Liver (tissue), 9 donors: ENCODE data around the gene UNC13C. TPM values are rescaled to one million over a fixed set of nuclear protein-coding genes. Genes with fewer than 3 reads are reported as not detected.
A peak's percentile ranks its signal among the peaks of the same experiment; 100 is the strongest.

Source experiments
- DNase-seq: peaks from one replicate; pipeline ENCODE4 v3.0.0-alpha.2; 2017; ENCODE audit warnings: low spot score
- H3K27ac ChIP-seq, 2 donors: one replicate each; pipeline ENCODE4 v1.7.0; 2013; ENCODE audit warnings: inconsistent platforms in 2 of 2, low read length in 2 of 2, control low read depth in 1 of 2, low read depth in 1 of 2, mild to moderate bottlenecking in 1 of 2
- H3K27me3 ChIP-seq, 4 donors: one replicate each; pipeline versions ENCODE4 v1.6.1 to v1.7.0; 2013; ENCODE audit warnings: low read length in 3 of 4, inconsistent platforms in 1 of 4, mild to moderate bottlenecking in 1 of 4, moderate library complexity in 1 of 4; ENCODE audit not compliant: control insufficient read depth in 4 of 4, insufficient read depth in 4 of 4
- H3K36me3 ChIP-seq, 4 donors: one replicate each; pipeline versions ENCODE4 v1.6.1 to v1.7.0; 2013; ENCODE audit warnings: low read length in 3 of 4, mild to moderate bottlenecking in 3 of 4, low read depth in 1 of 4, moderate library complexity in 1 of 4; ENCODE audit not compliant: control insufficient read depth in 4 of 4, insufficient read depth in 3 of 4
- H3K4me1 ChIP-seq, 4 donors: one replicate each; pipeline versions ENCODE4 v1.6.1 to v1.7.0; 2013; ENCODE audit warnings: low read length in 3 of 4, mild to moderate bottlenecking in 3 of 4, moderate library complexity in 1 of 4; ENCODE audit not compliant: control insufficient read depth in 4 of 4, insufficient read depth in 4 of 4
- H3K4me3 ChIP-seq, 3 donors: one replicate each; pipeline versions ENCODE4 v1.6.1 to v1.7.0; 2013; ENCODE audit warnings: low read length in 3 of 3, control low read depth in 1 of 3, low read depth in 1 of 3, mild to moderate bottlenecking in 1 of 3
- H3K9ac ChIP-seq, 2 donors: one replicate each; pipeline ENCODE4 v1.7.0; 2013; ENCODE audit warnings: low read length in 2 of 2, mild to moderate bottlenecking in 2 of 2, moderate library complexity in 2 of 2, control low read depth in 1 of 2, low read depth in 1 of 2
- H3K9me3 ChIP-seq, 4 donors: one replicate each; pipeline versions ENCODE4 v1.6.1 to v1.7.0; 2013; ENCODE audit warnings: low read length in 3 of 4; ENCODE audit not compliant: control insufficient read depth in 4 of 4
- EGR1 ChIP-seq, 2 donors: IDR thresholded peaks; 2 replicates each; pipeline ENCODE4 v1.6.1; 2016 to 2018; ENCODE audit warnings: antibody characterized with exemption in 2 of 2, low read depth in 2 of 2
- FOXA1 ChIP-seq: IDR thresholded peaks from 2 replicates; pipeline ENCODE4 v1.6.1; 2016; ENCODE audit warnings: antibody characterized with exemption
- FOXA2 ChIP-seq: IDR thresholded peaks from 2 replicates; pipeline ENCODE4 v1.6.1; 2016; ENCODE audit warnings: antibody characterized with exemption
- GABPA ChIP-seq, 2 donors: IDR thresholded peaks in 1 of 2; conservative IDR thresholded peaks in 1 of 2; 2 replicates each; pipeline ENCODE4 v1.6.1; 2016; ENCODE audit warnings: antibody characterized with exemption in 2 of 2, mild to moderate bottlenecking in 1 of 2, moderate library complexity in 1 of 2
- HNF4A ChIP-seq, 2 donors: conservative IDR thresholded peaks; 2 replicates each; pipeline ENCODE4 v1.6.1; 2016; ENCODE audit warnings: antibody characterized with exemption in 2 of 2, mild to moderate bottlenecking in 2 of 2
- HNF4G ChIP-seq: IDR thresholded peaks from 2 replicates; pipeline ENCODE4 v1.6.1; 2016; ENCODE audit warnings: antibody characterized with exemption
- JUND ChIP-seq, 2 donors: IDR thresholded peaks; 2 replicates each; pipeline ENCODE4 v1.6.1; 2016; ENCODE audit warnings: antibody characterized with exemption in 2 of 2
- NR2F2 ChIP-seq: IDR thresholded peaks from 2 replicates; pipeline ENCODE4 v1.6.1; 2016; ENCODE audit warnings: antibody characterized with exemption
- RAD21 ChIP-seq, 2 donors: IDR thresholded peaks; 2 replicates each; pipeline ENCODE4 v1.6.1; 2016; ENCODE audit warnings: antibody characterized with exemption in 2 of 2, mild to moderate bottlenecking in 2 of 2
- RXRA ChIP-seq, 2 donors: IDR thresholded peaks; 2 replicates each; pipeline ENCODE4 v1.6.1; 2017 to 2018; ENCODE audit warnings: antibody characterized with exemption in 2 of 2, mild to moderate bottlenecking in 1 of 2
- SP1 ChIP-seq: IDR thresholded peaks from 2 replicates; pipeline ENCODE4 v1.6.1; 2018; ENCODE audit warnings: antibody characterized with exemption, mild to moderate bottlenecking
- TAF1 ChIP-seq: conservative IDR thresholded peaks from 2 replicates; pipeline ENCODE4 v1.6.1; 2016; ENCODE audit warnings: antibody characterized with exemption, mild to moderate bottlenecking
- YY1 ChIP-seq: IDR thresholded peaks from 2 replicates; pipeline ENCODE4 v1.6.1; 2016; ENCODE audit warnings: antibody characterized with exemption, mild to moderate bottlenecking
- WGBS: extraction: QIAGEN DNeasy Blood & Tissue Kit; methylation state at CpG from one replicate; pipeline ENCODE4 v1.1.7; 2013; 5-methylcytosine and 5-hydroxymethylcytosine counted together
- polyA plus RNA-seq, 2 donors: library from polyadenylated mRNA; stranded (reverse) in 1 of 2; unstranded in 1 of 2; fragments of 200-250 nt in 1 of 2; fragments of >200 nt in 1 of 2; fragmentation: Nextera tagmentation in 1 of 2; extraction: Ambion mirVana in 1 of 2; gene quantifications; one replicate each; pipeline versions ENCODE4 v1.2.1 to v1.2.3, GENCODE V29; 2013 to 2015
- total RNA-seq, 2 donors: library from RNA; depleted of rRNA; stranded (reverse); fragments of >200 nt; gene quantifications; one replicate each; pipeline ENCODE4 v1.2.3, GENCODE V29; 2014
- TF ChIP-seq, protein P1 (sequence below): IDR thresholded peaks from 2 replicates; pipeline ENCODE4 v1.6.1; 2016; ENCODE audit warnings: antibody characterized with exemption
- TF ChIP-seq, protein P2 (sequence below): IDR thresholded peaks from 2 replicates; pipeline ENCODE4 v1.6.1; 2016; ENCODE audit warnings: antibody characterized with exemption
- TF ChIP-seq, protein P3 (sequence below): fragments of 150-350 bp; IDR thresholded peaks from 2 replicates; pipeline ENCODE4 v1.5.1; 2017; ENCODE audit warnings: improper control_type of control experiment, low read depth, low read length; ENCODE audit not compliant: missing input control
- TF ChIP-seq, protein P4 (sequence below): IDR thresholded peaks from 2 replicates; pipeline ENCODE4 v1.6.1; 2016; ENCODE audit warnings: antibody characterized with exemption, mild to moderate bottlenecking
- TF ChIP-seq, protein P5 (sequence below): IDR thresholded peaks from 2 replicates; pipeline ENCODE4 v1.6.1; 2016; ENCODE audit warnings: antibody characterized with exemption
- donor health status: healthy.
- donor health status: healthy.
- donor health status: healthy.
- donor health status: healthy.
- donor health status: healthy.

UNC13C gene
- total and polyA plus RNA-seq, 4 donors, result 0.19 TPM; not detected in 3

DNA sequence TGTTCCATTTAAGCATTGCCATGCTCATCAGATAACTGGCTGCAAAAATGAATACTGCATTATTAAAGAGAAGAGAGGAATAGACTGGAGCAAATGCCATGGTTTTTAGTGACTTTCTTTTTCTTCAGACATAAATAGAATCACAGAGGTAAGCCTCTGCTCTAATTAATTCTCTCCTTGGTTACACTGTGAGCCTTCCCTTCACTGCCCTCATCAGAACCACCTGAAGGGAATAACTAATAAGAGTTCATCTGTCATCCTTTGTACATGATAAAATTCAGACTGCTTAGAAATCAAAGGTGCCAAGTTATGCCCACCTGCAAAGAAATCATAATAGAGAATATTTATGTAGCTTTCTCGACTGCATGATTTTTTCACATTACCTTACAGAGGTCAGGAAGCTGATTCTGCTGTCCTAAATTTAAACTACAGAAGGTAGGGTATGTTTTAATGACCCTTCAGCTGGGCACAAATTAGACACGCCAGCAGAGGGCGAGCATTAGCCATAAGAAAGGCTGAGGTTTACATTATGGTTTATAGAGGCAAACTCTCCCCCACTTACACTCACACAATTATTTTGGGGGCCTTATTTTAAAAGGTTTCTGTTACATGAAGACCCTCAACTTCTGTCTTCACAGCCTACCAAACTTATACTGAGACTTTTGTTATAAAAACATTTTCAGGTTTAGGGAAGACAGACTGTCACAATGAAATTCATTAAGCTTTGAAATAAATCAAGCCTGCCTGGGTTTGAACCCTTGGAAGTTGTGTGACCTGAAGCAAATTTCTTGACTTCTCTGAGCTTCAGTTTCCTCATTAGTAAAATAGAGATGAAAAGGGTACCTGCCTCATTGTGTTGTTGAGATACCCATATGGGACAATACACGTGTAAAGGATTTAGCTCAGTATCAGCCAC, 15.3 kb upstream of the UNC13C start:
- H3K4me3 ChIP-seq, result no peak overlapping the region
- no peaks in the 10 kb centered on the region for H3K36me3 ChIP-seq
- no peaks in the 10 kb centered on the region for H3K4me1 ChIP-seq
- no peak overlapping the region for H3K9ac ChIP-seq
- WGBS, result 21% methylated on average over 4 of the region's 4 CpGs
- peaks cover 0 to 4% (median 0%) of the 10 kb centered on the region in 4 donors for H3K27me3 ChIP-seq
- H3K9me3 ChIP-seq, result no peaks in the 10 kb centered on the region
- no peak overlapping the region for H3K27ac ChIP-seq
- peak; percentile 40 for DNase-seq
- TF ChIP-seq HNF4G, result no peak
- TF ChIP-seq, protein P1, sequence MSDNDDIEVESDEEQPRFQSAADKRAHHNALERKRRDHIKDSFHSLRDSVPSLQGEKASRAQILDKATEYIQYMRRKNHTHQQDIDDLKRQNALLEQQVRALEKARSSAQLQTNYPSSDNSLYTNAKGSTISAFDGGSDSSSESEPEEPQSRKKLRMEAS, result no peak
- no peak for TF ChIP-seq EGR1 (IDR thresholded peaks at IDR 0.05; ENCODE audit: low read depth in 2 of 2)
- TF ChIP-seq RAD21 (IDR thresholded peaks at IDR 0.05), result peak; percentile 74 to 77
- TF ChIP-seq, protein P2, sequence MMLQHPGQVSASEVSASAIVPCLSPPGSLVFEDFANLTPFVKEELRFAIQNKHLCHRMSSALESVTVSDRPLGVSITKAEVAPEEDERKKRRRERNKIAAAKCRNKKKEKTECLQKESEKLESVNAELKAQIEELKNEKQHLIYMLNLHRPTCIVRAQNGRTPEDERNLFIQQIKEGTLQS, result no peak
- no peak for TF ChIP-seq HNF4A (conservative IDR thresholded peaks at IDR 0.05)
- TF ChIP-seq, protein P3, sequence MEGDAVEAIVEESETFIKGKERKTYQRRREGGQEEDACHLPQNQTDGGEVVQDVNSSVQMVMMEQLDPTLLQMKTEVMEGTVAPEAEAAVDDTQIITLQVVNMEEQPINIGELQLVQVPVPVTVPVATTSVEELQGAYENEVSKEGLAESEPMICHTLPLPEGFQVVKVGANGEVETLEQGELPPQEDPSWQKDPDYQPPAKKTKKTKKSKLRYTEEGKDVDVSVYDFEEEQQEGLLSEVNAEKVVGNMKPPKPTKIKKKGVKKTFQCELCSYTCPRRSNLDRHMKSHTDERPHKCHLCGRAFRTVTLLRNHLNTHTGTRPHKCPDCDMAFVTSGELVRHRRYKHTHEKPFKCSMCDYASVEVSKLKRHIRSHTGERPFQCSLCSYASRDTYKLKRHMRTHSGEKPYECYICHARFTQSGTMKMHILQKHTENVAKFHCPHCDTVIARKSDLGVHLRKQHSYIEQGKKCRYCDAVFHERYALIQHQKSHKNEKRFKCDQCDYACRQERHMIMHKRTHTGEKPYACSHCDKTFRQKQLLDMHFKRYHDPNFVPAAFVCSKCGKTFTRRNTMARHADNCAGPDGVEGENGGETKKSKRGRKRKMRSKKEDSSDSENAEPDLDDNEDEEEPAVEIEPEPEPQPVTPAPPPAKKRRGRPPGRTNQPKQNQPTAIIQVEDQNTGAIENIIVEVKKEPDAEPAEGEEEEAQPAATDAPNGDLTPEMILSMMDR, result peak; percentile 56
- no peak for TF ChIP-seq RXRA (IDR thresholded peaks at IDR 0.05)
- no peak for TF ChIP-seq FOXA2
- no peak for TF ChIP-seq JUND (IDR thresholded peaks at IDR 0.05)

DNA sequence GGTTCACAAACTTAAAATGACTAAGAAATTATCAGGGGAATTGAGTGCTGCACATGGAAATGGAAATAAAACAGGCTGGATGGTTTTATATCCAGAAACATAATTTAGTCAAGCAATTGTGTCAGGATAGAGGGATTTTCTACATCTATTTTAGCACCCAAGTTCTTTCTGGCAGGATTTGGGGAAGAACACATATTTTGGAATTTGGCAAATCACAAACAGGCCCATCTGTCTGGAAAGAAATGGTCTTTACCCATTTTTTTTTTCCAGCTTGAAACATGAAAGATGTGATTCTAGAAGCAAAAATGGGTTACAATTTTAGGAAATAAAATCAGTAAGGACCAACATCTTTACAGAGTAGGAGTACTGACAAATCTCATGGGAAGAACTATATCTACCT, 14.4 kb upstream of the UNC13C start:
- no peaks in the 10 kb centered on the region for H3K36me3 ChIP-seq
- no peak for TF ChIP-seq GABPA (IDR thresholded peaks at IDR 0.05 in 1 of 2, conservative IDR thresholded peaks at IDR 0.05 in 1 of 2)
- TF ChIP-seq JUND (IDR thresholded peaks at IDR 0.05), result no peak
- no peak for TF ChIP-seq YY1
- TF ChIP-seq FOXA1, result no peak
- TF ChIP-seq, protein P4, sequence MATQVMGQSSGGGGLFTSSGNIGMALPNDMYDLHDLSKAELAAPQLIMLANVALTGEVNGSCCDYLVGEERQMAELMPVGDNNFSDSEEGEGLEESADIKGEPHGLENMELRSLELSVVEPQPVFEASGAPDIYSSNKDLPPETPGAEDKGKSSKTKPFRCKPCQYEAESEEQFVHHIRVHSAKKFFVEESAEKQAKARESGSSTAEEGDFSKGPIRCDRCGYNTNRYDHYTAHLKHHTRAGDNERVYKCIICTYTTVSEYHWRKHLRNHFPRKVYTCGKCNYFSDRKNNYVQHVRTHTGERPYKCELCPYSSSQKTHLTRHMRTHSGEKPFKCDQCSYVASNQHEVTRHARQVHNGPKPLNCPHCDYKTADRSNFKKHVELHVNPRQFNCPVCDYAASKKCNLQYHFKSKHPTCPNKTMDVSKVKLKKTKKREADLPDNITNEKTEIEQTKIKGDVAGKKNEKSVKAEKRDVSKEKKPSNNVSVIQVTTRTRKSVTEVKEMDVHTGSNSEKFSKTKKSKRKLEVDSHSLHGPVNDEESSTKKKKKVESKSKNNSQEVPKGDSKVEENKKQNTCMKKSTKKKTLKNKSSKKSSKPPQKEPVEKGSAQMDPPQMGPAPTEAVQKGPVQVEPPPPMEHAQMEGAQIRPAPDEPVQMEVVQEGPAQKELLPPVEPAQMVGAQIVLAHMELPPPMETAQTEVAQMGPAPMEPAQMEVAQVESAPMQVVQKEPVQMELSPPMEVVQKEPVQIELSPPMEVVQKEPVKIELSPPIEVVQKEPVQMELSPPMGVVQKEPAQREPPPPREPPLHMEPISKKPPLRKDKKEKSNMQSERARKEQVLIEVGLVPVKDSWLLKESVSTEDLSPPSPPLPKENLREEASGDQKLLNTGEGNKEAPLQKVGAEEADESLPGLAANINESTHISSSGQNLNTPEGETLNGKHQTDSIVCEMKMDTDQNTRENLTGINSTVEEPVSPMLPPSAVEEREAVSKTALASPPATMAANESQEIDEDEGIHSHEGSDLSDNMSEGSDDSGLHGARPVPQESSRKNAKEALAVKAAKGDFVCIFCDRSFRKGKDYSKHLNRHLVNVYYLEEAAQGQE, result no peak
- TF ChIP-seq, protein P3, result no peak
- TF ChIP-seq HNF4A (conservative IDR thresholded peaks at IDR 0.05), result no peak
- no peak for TF ChIP-seq RAD21 (IDR thresholded peaks at IDR 0.05)
- no peak for TF ChIP-seq NR2F2
- no peak for TF ChIP-seq SP1
- TF ChIP-seq RXRA (IDR thresholded peaks at IDR 0.05), result no peak
- TF ChIP-seq HNF4G, result no peak
- TF ChIP-seq EGR1 (IDR thresholded peaks at IDR 0.05; ENCODE audit: low read depth in 2 of 2), result no peak
- TF ChIP-seq, protein P5, sequence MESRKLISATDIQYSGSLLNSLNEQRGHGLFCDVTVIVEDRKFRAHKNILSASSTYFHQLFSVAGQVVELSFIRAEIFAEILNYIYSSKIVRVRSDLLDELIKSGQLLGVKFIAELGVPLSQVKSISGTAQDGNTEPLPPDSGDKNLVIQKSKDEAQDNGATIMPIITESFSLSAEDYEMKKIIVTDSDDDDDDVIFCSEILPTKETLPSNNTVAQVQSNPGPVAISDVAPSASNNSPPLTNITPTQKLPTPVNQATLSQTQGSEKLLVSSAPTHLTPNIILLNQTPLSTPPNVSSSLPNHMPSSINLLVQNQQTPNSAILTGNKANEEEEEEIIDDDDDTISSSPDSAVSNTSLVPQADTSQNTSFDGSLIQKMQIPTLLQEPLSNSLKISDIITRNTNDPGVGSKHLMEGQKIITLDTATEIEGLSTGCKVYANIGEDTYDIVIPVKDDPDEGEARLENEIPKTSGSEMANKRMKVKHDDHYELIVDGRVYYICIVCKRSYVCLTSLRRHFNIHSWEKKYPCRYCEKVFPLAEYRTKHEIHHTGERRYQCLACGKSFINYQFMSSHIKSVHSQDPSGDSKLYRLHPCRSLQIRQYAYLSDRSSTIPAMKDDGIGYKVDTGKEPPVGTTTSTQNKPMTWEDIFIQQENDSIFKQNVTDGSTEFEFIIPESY, result no peak
- no peak for TF ChIP-seq TAF1
- TF ChIP-seq, protein P2, result no peak
- no peak for TF ChIP-seq FOXA2
- TF ChIP-seq, protein P1, result no peak
- no peak for DNase-seq
- H3K4me1 ChIP-seq, result no peaks in the 10 kb centered on the region
- H3K9ac ChIP-seq, result no peak overlapping the region
- H3K27me3 ChIP-seq, result peaks cover 0 to 4% (median 0%) of the 10 kb centered on the region in 4 donors
- no peak overlapping the region for H3K27ac ChIP-seq
- no peak overlapping the region for H3K4me3 ChIP-seq
- H3K9me3 ChIP-seq, result no peaks in the 10 kb centered on the region
